Fibroblast of skin of left quadriceps (primary cell): ENCODE data around the gene SYT11.
"Not testable (repeated sequence)": the region's sequence is repeated elsewhere in the genome, so short reads cannot be mapped to it uniquely, and the experiment has no call there.

Experiments
- DNase-seq, 2 experiments: peaks; one replicate each; pipeline ENCODE4 v3.0.0-alpha.2; 2013; ENCODE audit warnings: low read depth in 2 of 2

SYT11 gene

DNA sequence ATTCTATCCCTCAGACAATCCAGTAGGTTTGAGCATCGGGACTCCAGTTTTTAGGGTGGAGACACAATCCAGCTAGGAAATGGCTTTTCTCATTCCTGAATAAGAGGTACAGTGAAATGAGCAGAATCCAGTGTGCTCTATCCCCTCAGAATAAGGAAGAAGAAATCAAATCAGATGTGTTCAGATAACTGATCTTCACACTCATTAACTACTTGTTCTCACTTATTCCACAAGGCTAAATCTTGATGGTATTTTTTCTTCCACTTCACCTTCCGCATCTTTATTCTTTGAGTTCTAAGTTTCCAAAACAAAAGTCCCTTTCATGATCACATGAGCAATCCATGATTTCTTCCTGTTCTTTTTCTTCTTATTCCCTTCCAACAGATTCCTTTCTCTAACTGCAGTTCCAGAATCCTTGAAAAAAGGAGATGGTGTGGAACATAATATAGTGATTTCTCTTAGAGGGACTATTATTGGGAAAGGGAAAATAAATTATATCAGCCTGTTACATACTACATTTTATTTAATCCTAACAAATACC is 1.7 kb downstream of the SYT11 start:
- DNase-seq, result no peak

DNA sequence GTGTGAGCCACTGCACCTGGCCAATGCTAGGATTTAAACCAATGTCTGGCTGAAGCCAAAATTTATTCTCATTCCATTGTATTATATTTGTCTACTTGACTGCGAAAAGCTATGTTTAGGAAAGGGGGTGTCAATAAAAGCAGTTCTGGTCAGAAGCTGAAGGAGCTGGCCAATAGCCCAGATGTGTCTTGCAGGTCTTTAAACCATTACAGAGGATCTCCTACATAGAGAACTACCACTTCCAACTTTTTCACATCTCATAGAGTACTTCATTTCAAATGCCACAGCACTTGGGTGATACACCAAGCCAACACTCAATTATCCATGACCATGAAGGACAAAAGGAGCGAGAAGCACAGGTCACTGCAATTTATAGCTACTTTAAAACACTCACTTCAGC is 2.5 kb downstream of the SYT11 start:
- no peak for DNase-seq

DNA sequence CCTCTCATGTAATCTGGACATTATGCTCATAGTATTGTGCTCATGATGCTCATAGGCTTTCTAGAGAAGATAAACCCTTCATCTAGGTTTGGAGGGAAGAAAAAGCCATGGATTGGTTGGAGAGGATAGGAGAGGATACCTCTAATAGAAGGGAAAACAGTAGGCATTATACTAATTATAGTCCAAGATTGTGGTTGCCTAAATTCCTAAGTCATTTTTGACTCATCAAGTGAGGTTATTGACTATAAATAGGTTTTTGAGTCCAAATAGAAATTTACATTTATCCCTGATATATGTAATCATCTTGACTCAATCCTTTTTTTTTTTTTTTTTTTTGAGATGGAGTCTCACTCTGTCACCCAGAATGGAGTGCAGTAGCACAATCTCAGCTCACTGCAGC is 5.0 kb downstream of the SYT11 start:
- no peak for DNase-seq

DNA sequence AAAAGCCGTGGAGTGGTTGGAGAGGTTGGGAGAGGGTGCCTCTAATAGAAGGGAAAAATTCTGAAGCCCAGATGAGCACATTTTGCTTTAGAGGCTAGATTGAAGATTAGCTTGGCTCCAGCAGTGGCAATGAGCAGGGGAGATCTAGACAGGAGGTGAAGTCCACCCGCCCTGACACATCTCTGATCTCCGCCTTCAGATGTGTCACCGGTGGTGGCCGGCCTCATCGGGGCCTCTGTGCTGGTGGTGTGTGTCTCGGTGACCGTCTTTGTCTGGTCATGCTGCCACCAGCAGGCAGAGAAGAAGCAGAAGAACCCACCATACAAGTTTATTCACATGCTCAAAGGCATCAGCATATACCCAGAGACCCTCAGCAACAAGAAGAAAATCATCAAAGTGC is 8.4 kb downstream of the SYT11 start:
- no peak for DNase-seq

DNA sequence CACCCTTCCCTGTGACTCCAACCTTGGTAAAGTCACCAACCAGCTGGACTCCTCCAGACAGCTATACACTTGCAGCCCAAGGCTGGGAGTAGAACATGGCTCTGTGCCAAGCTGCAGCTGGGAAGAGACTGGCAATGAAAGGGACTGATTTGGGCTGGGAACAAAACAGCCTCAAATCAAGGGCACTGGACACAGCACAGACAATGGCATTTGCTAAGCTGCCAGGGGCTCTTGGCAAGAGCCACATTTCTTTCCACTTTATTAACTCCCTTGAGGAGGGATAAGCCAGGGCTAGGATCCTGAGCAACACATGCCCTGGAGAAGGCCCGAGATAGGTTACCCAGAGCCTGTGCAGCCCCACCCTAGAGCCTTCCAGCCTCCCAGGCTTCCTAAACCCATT is 12.0 kb downstream of the SYT11 start:
- DNase-seq, result no peak

DNA sequence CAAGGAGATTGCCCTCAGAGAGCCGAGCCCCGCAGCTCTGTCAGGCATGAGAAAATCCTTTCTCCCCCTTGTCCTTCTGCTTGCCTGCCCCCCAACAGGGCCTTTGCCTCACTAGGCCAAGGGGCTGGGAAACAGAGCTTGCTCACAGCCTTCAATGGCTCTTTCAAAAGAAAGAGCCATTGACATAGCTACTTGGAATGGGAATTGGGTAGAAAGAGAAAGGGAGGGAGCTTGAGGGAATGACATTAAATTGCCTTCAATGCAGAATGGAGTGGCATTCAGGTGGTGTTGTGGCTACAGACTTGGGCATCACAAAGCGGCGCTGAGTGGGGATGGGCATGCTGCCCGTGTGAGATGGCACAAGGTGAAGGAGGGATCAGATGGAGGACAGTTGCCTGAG is 13.2 kb downstream of the SYT11 start:
- DNase-seq, result no peak

DNA sequence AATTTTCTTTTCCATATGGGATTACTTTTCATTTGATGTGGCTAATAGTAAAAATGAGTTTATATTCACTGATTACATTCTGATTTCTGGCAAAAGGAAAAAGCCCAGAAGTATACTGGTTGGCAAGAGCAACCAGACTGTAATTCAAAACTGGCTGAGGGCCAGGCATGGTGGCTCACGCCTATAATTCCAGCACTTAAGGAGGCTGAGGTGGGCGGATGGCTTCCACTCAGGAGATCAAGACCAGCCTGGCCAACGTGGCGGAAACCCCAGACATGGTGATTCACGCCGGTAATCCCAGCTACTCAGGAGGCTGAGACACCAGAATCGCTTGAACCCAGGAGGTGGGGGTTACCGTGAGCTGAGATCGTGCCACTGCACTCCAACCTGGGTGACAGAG is 14.5 kb downstream of the SYT11 start:
- no peak for DNase-seq

DNA sequence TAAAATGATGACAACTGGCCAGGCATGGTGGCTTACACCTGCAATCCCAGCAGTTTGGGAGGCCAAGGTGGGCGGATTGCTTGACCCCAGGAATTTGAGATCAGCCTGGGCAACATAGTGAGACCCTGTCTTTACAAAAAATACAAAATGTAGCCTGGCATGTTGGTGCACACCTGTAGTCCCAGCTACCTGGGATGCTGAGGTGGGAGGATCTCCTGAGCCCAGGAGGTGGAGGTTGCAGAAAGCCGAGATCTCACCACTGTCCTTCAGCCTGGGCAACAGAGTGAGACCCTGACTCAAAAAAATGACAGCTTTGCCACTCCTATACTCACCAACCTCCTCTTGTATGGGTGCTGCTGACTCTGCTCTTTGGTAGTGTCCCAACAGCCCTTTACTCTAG is 18.6 kb downstream of the SYT11 start:
- no peak for DNase-seq

DNA sequence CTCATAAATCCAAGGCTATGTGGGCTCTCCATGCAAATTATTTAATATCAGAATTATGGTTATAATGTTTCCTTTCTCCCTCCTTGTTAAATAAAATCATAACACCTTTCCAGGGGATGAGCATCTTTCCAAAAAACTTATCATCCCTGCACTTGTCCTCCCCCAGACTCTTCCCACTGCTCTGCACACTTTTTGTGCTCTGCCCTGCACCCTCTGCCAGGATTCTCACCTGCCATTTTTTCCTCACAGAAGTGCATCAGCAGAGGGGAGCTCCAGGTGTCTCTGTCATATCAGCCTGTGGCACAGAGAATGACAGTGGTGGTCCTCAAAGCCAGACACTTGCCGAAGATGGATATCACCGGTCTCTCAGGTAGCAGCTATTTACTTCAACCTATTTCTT is 20.9 kb downstream of the SYT11 start:
- DNase-seq, result no peak

DNA sequence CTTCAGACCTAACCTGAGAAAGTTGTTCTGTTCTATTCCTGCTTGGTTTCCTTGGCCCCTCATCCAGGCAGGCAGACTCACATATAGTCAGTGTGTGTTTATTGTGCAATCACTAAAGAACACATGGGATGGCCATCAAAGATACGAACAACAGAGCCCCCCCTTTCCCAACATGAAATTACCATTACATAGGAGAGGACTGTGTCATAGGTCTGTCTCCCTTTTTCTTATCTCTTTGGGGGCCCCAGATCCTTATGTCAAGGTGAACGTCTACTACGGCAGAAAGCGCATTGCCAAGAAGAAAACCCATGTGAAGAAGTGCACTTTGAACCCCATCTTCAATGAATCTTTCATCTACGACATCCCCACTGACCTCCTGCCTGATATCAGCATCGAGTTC is 21.6 kb downstream of the SYT11 start:
- no peak for DNase-seq

DNA sequence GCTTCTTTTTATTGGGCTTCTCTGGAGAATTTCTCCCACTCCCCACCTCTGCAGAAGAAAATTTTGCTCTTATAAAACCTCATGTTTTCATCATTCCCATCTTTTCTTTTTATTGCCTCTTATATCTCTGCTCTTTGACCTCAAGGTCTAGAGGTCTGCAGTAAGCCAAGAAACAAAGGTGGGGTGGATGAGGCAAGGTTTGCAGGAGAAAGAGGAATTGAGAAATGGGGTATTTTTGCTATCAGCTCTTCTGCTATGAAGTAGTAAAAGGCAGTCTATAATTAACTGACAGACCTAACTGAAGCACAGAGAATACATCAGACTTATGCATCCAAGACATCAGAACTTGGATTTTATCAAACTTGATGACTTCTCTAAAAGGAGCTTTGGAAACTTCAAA is 22.9 kb downstream of the SYT11 start:
- DNase-seq, result no peak

DNA sequence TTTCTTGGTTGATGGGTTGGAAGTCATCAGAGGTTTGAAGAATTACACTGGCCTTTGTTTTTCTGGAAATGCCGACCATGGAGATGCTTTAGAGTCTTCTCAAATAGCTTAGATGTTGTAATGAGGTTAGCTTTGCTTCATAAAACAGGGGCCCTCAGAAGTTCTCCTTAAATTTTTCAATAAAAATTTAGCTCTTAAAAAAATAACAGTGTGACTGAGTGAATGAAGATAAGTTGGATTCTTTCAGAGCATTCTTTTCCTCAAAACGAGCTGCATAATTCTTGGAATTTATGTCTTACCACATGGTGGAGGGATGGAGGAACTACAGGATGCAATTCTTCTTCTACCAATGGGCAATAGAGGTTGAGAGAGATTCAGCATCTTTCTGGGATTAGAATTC is 23.4 kb downstream of the SYT11 start:
- DNase-seq, result no peak

DNA sequence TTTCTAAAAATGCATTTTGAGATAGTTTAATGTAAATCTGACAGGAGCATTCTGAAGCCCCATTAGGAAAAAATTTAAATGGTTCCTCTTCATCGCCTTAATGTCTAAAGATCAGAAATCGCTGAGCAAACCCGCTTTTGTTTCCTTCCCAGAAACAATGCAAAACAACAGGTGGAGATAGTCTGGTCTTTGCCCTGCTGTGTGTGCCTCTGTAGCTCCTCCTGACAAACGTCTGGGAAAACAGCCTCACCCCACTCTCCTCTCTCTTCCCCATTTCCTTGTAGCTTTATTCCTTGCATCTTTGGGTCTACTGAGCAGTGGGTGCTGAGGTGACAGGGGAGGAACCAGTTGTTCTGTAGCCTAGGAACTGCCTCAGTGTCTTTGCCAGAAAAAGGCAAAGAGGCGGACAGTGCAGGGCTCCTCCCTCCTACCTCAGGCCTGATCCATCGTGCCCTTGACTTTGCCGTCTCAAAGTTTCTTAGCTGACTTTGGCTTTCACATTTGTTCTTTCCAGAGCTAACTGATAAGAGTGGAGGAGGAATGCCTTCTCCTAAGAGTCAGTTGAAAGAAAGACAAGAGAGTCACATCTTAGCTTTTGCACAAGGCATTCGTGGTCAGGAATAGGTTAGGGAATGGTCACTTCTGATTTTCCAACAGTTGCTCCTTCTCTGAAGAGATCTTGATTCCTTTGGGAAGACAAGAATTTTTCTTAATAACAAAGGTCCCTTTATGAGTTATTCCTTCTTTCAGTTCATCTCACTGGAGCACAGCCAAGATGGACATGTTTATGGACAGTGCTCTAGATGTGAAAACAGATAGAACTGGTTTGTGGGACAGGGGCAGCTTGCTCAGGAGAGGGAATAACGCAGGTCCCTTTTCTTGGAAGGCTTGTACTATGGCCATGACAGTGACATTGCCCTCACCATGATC is 24.9 kb downstream of the SYT11 start:
- no peak for DNase-seq

DNA sequence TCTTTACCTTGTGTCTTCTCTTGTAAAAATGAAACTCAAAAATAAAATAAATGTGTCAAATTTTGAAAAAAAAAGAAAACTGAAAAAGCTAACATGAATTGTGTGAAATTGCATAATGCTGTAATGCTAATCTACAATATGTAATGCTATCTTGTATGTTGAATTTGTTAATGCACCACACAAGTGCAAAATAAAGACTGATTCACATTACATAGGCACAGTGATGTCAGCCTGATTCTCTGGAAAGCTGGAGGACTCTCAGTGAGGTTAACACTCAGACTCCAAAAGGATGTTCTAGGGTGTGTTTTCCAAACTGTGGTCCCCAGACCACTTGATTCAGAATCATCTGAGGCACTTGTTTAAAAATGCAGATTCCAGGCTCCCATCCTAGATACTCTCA is 25.6 kb downstream of the SYT11 start:
- DNase-seq, result no peak

DNA sequence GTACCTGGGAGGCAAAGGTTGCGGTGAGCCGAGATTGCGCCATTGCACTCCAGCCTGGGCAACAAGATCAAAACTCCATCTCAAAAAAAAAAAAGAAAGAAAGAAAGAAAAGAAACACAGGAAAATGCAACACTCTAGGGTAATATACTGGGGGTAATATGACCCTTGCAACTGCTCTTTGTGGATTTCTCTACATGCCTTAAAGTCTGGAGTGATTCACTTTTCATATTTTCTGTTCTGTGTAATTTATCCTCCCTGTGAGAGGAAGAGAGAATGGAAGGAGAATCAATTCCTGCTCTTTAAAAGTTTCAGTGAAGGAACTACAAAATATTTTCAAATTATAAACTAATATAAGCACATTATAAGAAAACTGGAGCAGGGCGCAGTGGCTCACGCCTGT is 29.1 kb downstream of the SYT11 start:
- DNase-seq, result no peak

DNA sequence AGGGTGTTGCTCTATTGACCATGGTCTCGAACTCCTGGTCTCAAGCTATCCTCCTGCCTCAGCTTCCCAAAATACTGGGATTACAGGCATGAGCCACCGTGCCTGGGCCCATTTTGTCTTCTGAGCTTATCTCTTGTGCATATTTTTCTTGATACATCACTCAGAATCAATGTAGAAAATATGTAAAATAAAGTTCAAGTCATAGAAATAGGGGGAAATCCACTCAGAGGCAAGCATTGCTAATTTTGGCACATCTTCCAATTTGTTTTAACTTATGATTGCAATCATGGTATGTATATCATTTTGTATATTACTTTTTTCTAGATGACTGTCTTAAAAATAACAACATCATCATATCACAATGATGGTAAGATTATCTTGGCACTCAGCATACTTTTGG is 30.2 kb downstream of the SYT11 start:
- no peak for DNase-seq

DNA sequence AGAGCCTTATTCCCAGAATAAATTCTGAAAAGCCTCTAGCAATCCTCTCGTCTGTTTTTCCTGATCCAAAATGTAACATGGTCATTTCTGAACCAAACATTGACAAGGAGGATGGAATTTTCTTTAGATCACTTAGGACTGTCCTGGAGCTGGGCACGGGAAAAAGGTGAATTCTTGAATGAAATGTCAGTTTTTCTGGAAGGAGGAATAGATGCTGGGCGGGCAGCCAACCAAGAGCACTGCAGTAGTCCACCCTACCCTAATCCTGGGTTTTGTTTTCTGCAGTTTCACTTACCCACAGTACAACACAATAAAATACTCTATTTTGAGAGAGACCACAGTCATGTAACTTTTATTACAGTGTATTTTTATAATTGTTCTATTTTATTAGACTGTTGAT is 30.9 kb downstream of the SYT11 start:
- no peak for DNase-seq

DNA sequence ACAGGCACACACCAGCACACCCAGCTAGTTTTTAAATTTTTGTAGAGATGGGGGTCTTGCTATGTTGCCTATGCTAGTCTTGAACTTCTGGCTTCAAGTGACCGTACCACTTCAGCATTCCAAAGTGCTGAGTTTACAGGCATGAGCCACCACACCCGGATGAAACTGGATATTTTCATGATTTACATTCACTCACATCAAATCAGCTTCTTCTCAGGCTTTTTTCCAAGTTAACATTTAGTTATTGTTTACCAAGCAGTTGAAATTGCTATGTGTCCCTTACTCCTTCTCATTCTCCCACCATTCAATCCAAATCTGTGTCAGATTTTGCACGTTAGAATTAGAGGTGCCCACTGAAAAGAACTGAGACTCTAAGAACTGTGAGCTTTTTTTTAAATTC is 33.4 kb downstream of the SYT11 start:
- peak; percentile 37 to 39 for DNase-seq

DNA sequence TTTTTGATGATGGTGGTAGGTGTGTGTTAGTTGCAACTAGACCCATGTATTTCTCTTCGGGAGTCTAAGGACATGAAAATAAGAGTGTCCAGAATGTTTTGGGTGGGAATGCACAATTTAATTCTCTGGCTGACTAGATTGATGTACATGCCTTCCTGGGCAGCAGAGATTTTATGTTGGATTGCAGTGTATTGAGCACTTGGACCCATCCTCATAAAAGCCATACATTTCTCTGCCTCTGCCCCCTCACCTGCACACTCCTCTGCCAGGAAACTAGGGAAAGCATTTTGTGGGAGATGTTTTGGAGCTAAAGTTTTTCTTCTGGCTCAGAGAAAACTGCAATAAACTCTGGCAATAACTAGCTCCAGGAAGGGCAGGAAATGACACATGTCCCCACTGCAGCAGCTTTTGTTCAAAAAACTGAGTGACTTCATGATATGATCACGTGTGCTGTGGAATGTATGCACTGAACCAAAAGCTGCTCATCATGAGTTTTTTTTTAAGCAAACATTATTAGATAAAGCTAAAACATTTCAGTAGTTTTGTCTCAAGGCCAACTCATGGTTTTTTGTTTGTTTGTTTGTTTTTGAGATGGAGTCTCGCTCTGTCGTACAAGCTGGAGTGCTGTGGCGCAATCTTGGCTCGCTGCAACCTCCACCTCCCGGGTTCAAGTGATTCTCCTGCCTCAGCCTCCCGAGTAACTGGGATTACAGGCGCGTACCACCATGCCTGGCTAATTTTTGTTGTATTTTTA is 34.2 kb downstream of the SYT11 start:
- peak; percentile 60 to 63 for DNase-seq

DNA sequence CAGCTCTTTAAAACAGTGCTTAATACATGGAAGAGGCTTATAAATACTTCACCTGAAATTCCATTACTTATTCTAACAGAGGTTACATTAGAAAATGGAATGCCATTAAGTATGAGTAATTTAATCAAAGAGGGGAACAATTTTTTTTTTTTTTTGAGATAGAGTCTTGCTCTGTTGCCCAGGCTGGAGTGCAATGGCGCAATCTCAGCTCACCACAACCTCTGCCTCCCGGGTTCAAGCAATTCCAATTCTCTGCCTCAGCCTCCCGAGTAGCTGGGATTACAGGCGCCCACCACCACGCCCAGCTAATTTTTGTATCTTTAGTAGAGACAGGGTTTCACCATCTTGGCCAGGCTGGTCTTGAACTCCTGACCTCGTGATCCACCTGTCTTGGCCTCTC is 36.2 kb downstream of the SYT11 start:
- DNase-seq, result not testable (repeated sequence)

DNA sequence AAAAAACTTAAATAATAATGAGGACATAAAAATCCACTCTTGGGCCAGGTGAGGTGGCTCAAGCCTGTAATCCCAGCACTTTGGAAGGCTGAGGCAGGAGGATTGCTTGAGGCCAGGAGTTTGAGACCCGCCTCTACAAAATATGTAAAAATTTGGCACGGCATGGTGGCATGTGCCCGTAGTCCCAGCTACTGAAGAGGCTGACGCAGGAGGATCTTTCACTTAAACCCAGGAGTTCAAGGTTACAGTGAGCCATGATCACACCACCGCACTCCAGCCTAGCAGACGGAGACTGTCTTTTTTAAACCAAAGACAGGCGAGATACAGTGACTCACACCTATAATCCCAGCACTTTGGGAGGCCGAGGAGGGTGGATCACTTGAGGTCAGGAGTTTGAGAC is 37.1 kb downstream of the SYT11 start:
- DNase-seq, result not testable (repeated sequence)

DNA sequence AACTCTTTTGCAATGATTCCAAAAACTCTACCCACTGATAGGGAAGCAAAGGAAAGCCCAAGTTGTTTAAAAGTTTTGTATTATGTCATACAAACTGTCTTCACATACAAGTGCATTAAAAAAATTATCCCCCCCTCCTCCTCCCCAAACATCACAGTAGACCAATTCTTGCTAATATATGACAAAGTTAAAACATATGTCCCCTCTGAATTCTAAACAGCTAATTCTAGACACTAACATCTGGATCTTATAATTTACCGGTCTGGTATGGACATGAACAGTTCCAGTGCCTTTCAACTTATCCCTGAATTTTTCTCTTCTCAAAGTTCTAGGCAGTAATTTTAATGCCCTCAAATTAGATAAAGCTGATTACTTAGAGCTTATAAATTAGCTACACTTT is 38.4 kb downstream of the SYT11 start:
- DNase-seq, result peak in 1 of 2 experiments; percentile 23

DNA sequence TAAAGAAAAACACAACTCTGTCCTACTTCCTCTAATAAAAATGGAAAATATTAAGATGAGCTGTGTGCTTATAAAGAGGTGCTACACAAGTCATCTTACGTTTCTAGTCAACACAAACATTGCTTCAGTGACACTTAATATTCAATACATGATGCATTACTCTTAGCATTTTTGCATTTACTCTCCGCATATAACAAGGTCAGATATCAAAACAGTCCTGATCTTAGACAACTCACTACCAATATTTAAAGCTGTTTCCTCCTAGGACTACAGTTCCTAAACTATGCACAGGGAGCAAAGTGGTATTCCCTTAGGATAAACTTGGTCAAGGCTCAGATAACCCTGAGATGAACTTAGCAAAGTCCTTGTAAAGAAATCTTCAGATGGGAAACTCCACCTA is 39.5 kb downstream of the SYT11 start:
- DNase-seq, result no peak
